DND-41 (cell line): ENCODE measurements around the gene PRDM8.

Experiments used
- EZH2 ChIP-seq: IDR thresholded peaks from 3 replicates; pipeline ENCODE4 v1.6.1; 2012; ENCODE audit warnings: borderline replicate concordance, low read depth, mild to moderate bottlenecking, moderate library complexity, low read length, inconsistent platforms; ENCODE audit not compliant: severe bottlenecking
- TF ChIP-seq, protein P1 (sequence below): IDR thresholded peaks from 2 replicates; pipeline ENCODE4 v1.5.1; 2012; ENCODE audit warnings: borderline replicate concordance, low read length, moderate library complexity, mild to moderate bottlenecking; ENCODE audit not compliant: poor library complexity, severe bottlenecking; ENCODE audit errors: extremely low read depth

DNA sequence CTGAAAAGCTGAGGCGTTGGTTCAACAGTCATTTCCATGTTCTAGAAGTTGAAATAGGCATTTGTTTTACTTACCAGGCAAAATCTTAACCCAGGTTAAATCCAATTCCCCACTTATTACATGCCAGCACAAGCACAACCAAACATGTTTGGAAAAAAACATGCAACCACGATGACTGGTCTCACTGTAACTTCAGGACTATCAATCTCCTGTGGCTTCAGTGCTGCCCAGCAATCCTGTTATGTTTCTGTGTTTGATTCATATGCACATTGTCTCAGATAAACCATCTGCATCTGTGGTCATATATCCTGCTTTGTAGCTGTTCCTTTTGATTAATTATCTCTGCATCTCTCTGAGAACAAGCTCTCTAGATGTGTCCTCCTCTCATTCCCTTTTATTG is 28.3 kb downstream of the PRDM8 start:
- TF ChIP-seq, protein P1, sequence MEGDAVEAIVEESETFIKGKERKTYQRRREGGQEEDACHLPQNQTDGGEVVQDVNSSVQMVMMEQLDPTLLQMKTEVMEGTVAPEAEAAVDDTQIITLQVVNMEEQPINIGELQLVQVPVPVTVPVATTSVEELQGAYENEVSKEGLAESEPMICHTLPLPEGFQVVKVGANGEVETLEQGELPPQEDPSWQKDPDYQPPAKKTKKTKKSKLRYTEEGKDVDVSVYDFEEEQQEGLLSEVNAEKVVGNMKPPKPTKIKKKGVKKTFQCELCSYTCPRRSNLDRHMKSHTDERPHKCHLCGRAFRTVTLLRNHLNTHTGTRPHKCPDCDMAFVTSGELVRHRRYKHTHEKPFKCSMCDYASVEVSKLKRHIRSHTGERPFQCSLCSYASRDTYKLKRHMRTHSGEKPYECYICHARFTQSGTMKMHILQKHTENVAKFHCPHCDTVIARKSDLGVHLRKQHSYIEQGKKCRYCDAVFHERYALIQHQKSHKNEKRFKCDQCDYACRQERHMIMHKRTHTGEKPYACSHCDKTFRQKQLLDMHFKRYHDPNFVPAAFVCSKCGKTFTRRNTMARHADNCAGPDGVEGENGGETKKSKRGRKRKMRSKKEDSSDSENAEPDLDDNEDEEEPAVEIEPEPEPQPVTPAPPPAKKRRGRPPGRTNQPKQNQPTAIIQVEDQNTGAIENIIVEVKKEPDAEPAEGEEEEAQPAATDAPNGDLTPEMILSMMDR: no peak
- TF ChIP-seq EZH2: no peak
